ENCODE measurements around the gene ABO.
"Not testable (repeated sequence)": the region's sequence is repeated elsewhere in the genome, so short reads cannot be mapped to it uniquely, and the experiment has no call there.

ABO gene

DNA sequence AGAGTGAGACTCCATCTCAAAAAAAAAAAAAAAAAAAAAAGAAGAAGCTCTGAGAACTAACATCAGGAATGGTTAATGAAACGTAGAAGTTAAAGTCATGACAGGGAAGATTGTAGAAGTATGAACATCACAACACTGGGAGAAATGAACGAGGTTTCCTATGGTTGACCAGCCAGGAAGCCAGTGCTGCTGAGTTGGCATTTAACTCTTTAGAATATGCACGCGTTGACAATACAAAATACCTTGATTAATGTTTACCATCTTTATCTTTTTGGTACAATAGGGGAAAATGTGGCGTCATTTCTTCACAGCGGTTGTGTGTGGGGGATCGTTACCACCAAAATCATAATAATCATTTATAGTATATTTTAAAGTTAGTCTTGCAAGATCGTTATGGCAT is 32.0 kb downstream of the ABO start:
- no peak for DNase-seq (ENCODE audit: low read depth)

DNA sequence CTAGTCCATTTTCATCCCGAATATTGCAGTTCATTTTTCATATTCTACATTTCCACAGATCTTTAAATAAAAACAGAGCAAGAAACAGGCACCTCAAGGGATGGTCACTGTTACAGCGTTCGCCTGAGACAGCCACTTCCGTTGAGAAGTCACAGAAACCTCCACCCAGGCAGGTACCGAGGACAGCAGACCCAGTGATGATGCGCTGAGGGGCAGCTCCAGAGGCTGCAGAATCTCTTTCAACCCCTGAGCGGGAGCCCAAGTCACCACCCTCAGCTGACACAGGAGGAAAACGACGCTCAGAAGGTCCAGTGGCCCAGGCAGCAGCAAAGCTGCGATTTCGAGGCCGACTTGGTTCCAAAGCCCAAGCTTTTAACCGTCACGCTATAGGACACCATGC is 32.8 kb downstream of the ABO start:
- no peak for DNase-seq (ENCODE audit: low read depth)

DNA sequence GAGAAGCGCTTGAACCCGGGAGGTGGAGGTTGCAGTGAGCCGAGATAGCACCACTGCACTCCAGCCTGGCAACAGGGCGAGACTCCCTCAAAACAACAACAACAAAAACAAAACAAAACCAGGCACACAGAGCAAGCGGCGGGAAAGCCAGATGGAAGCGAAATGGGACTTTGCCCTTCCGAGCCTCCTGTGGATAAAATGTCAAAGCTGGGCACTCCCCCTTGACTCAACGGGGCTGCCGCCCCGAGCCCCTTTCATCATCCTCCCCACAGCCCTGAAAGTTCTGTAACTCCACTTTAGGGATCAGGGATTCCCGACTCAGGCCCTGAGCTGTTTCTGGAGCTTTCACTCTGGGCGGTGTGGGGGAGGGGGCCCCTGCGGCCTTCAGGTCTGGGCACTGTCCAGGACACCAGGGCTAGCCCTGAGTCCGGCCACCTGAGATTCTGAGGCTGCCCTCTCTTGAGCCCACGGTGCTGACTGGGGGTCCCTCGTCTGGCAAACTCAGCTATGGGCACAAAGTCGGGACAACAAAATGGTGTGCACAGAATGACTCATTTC is 35.4 kb downstream of the ABO start:
- DNase-seq (ENCODE audit: low read depth) = no peak

DNA sequence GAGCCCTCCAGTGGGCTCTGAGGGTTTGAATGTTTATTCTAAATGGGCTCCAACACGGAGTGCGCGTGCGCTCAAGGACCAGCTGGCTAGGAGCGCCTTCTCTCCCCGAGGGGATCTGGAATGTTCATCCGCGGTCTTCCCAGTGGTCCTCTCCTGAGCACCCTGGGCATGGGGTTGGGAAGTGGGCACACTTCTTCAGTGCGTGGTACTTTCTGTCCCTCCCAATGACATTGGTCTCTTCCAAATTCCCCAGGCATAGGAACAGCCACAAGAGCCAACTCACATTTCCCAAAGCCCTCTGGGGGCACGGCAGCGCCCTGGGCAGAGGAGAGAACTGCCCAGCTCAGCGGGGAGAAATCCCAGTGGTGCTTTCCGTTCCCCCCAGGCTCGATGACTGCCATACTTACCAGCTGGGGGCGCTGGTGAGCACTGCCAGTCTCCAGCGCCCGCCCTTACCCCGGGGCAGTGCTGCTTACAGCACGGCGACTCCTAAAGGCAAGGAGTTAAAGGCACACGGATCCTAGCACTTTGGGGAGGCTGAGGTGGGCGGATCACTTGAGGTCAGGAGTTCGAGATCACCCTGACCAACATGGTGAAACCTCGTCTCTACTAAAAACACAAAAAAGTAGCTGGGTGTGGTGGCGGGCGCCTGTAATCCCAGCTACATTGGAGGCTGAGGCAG is 36.0 kb downstream of the ABO start:
- peak; percentile 14 for DNase-seq (ENCODE audit: low read depth)

DNA sequence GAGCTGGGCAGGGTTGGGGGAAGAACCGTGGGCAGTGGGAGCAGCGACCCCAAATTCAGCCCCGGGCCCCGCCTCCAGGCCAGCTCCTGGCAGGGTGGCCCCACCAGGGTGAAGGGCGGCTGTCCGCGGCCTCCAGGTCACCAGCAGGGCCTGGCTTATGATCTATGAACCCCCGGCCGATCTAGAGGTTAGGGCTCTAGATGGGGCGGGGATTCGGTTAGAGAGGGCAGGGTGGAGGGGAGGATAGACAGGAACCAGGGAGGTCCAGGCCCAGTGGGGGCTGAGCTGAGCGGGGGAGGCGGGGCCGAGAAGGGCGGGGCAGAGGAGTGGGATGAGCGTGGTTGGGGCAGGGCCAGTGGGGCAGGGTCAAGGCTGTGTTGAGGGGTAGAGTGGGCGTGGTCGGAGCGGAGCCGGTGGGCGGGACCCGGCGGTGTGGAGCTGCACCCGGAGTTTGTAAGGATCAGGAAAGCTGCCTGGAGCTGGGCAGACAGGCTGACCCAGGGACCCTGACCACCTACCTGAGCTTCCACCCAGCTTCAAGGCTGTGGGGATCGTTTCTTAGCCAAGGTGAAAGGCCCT is 36.6 kb downstream of the ABO start:
- DNase-seq (ENCODE audit: low read depth) = no peak

DNA sequence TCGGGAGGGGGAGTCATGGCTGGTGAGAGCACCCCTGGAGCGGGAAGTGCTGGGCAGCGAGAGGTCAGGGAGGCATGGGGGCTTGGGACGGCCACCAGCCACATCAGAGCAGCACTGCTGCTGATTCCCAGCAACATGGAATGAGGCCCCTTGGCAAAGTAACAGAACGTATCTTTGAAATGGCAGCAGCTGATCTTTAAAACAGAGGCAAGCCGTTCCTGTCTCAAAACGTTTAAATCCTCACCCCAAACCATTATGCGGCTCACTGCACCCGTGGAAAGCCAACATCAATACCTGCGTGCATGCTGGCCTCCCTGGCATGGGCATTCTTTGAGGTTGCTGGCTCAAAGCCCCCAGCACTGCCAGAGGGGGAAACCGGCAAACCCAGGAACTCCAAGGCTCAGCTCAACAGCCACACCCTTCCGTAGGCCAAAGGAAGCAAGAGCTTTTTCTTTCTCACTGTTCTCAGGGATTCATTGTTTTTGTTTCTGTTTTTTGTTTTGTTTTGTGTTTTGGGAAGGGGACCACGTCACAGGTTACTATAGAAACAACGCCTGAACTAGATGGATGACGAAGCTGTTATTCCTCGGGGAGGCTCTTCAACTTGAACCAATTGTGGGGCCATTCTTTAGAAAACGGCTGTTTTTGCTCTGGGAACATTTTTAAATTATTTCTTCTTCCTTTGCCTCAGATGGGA is 37.8 kb downstream of the ABO start:
- DNase-seq (ENCODE audit: low read depth) = no peak

DNA sequence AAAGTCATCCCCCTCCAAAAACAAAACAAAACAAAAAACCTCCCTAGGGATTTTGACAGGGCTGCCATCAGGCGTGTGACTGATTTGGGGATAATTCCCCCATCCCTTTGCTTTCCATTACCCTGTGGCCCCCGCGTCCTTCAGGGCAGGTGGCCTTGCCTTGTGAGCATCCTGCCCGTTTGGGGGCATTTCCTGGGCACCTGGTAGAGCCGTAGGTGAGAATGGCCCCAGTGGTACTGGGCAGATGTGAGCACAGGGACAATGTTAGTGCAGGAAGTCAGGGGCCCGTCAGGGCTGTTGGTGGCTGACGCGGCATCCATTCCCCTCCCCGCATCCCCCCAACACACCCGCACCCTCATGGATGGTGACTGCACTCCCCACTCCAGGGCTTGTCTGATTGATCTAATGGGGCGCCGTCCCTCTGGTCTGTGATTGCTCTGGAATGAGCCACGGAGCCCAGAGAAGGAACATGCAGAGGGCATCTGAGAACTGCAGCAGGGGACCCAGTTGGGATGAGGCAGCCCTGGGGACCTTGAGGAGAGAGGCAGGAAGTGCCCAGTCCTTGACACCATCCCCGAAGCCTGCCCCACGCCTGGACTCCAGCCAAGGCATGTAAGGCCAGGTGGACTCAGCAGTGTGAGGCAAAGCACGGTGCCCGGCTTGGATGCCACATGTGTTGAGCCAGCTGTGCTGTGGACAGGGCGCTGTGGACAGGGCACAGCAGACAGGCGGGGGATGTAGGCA is 38.5 kb downstream of the ABO start:
- DNase-seq (ENCODE audit: low read depth) = not testable (repeated sequence)

DNA sequence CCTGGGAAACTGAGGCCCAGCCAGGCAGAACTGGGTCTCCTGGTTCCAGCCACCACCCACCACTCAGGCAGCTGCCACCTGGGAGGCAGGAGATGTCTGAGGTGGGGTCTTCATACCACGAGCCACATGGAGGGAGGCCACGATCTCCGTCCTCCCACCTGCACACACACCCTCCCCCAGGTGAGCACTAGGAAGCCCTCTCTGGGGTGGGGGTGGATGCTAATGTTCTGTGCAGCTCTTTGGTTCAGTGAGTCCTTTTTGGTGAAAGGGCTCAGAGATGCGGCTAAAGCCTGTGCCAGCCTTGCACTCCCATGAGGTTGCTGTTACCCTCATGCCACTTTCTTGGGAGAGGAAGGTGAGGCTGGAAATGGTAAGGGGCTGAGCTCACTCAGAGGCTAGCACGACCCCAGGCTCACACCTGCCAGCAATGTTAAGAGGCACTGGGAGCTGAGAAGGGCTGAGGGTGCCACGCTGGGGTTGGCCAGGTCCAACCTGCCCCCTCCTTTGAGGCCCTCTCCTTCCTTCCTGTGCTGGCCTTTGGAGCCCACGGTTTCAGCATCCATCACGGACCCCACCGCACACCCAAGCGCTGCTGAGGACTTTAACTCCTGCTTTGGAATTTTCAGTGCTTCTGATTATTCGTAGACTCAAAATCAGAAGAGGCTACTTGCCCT is 39.3 kb downstream of the ABO start:
- DNase-seq (ENCODE audit: low read depth) = no peak

DNA sequence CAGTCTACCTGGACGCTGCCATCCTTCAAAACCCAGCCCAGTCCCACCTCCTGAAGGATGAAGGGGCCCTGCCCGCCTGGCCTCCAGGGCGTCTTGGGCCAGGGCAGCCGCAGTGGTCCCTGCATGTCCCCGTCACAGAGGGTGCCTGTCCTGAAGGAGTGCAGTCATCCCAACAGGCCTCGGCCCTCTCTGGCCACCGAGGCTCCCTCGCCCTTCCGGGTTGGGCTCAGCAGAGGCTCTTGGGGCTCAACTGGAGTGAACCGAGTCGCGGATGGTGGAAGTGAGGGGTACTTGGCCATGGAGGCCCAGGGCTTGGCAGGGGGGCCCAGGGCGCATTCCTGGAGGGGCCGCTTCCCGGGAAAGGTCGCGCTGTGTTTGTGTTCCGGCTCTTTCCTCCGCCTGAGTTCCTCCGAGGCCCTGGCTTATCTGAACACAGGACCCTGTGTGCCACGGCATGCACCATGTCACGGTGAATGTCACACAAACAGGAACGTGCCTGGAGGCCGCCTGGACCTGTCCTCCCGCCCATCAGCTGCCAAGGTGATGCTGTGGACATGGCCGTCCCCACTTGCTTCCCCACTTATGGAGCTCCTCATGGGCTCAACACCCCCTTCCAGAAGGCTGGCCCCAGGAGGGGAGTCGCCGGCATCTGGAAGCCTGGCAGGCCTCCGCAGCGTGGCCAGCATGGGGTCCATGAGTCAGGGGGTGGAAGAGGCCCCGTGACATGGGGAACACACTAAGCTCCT is 40.3 kb downstream of the ABO start:
- DNase-seq (ENCODE audit: low read depth) = no peak

DNA sequence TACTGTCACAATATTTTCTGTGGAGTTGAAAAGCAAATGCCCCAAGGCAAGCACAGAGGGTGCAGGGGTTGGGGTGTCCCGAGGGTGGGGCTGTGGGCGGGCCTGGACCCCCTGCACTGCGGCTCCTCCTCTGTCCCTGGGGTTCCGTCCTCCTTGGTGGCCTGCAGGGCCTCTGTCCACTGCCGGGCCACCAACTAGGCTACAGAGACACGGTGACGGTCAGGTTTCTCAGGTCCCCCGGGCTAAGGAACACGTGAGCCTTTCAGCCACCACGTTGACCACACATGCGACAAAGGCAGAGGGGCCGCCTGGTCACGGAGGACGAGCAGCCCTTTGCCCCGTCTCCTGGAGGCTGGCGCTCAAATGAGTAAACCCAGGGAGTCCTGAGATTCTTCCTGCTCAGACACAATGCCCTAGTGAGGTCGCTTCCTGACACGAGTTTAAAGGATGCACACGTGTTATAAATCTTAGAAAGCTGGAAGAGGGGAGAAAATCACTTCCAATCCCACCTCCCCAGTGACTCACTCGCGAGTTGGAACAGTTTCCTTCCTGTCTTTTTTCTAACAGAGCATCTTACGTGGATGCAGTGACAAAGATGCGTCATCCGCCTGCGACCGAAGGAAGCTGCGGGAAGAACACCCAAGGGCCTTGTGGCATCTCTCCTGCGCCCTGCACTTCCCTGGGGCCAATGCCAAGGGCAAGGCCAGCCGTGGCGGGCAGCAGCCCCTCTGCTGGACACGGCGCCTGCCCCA is 41.1 kb downstream of the ABO start:
- DNase-seq (ENCODE audit: low read depth) = no peak

DNA sequence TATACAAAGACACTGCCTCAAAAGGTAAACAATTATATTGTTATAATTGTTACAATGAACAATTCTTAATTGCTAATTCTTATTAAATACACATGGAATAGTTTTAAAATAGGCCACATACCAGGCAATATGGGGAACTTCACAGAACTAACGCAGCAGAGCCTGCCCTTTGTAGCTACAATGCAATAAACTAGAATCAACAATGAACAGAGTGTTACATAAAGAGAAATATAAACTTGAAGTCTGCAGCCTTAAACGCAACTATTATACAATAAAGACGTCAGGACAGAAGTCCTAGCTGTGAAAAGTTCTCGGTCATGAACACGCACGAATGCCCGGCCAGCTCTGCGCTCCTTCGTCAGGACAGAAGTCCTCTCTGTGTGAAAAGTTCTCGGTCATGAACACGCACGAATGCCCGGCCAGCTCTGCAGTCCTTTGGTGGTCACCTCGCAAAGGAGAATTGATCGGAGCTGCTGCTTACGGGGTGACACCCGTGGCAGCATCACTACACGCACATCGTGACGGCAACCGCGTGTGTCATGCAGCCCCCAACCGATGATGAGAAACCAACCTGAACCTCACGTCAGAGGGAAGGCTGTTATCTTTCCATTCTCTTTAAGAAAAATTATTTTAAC is 43.0 kb downstream of the ABO start:
- not testable (repeated sequence) for DNase-seq (ENCODE audit: low read depth)

DNA sequence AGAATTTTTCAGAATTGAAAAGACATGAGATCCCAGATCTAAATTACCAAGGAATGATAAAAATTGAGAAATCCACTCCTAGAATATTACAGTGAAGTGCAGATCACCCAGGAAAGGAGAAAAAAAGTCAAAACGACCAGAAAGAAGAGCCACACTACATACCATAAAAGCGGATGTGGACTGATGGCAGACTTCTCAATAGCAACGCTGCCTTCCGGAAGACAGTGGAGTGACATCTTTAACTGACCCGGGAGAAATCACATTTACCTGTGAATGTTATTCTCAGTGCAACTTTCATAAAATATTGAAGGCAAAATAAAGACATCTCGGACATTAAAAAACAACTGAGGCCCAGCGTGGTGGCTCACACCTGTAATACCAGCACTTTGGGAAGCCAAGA is 44.5 kb downstream of the ABO start:
- not testable (repeated sequence) for DNase-seq (ENCODE audit: low read depth)

DNA sequence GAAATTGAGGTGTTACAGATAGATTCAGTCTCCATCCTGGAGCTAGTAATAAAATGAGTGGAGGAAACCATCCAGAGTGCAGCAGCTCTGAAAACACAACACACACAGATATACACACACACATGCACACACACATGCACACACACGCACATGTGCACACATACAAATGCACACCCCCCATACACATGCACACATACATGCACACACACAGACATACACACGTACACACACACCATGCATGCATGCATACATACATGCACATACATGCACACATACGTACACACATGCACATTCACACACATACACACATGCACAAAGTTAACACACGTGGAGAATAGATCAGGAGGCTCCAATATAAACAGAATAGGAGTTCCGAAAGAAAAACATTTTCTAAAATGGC is 44.9 kb downstream of the ABO start:
- DNase-seq (ENCODE audit: low read depth) = no peak

DNA sequence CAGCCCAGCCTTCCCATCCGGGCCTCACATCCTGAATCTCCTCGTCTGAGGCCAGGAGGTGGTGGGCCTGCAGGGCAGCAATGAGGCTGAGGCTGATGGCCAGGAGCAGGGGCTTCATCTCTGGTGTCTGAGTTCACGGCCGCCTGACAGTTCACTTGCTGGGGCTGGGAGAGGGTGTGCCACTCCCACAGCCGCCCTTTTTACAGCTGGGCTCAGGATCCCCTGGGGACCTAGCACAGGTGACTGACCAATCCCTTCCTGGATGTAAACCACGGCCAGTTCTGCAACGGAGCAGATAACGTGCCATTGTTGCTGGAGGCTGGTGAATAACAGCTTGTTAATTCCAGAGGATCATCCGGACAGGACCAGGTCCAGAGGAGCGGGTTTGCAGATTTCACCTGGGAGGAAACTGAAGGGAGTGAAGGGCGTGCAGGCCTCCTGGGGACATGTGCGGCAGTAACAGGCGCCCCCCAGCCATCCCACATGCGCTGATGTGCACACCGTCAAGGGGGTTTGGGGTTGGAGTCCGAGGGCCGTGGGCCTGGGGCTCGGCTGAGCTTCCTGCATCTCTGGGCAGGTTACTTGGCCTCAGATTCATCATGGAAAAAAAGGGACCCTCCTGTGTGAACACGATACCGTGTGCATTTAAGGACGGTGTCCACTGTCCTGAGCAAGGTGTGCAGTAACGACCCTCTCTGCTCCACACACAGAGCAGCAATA is 46.4 kb downstream of the ABO start:
- not testable (repeated sequence) for DNase-seq (ENCODE audit: low read depth)

DNA sequence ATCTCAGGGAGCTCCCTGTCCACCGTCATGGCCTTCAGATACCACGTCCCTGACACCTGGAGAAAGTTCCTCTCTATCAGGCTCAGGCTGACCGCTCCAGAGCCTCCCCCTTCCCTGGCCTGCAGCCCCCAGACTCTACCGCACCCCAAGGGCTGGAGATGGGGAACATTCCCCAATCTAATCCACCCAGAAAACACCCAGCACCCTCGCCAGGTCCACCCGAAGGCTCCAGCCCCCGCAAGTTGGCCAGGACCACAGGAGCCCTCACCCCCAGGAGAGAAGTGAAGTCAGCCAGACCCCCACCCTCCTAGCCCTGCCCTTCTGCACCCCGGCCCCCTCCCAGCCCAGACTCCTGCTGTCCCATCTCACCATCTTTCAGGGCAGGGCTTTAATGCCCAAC is 47.0 kb downstream of the ABO start:
- not testable (repeated sequence) for DNase-seq (ENCODE audit: low read depth)

DNA sequence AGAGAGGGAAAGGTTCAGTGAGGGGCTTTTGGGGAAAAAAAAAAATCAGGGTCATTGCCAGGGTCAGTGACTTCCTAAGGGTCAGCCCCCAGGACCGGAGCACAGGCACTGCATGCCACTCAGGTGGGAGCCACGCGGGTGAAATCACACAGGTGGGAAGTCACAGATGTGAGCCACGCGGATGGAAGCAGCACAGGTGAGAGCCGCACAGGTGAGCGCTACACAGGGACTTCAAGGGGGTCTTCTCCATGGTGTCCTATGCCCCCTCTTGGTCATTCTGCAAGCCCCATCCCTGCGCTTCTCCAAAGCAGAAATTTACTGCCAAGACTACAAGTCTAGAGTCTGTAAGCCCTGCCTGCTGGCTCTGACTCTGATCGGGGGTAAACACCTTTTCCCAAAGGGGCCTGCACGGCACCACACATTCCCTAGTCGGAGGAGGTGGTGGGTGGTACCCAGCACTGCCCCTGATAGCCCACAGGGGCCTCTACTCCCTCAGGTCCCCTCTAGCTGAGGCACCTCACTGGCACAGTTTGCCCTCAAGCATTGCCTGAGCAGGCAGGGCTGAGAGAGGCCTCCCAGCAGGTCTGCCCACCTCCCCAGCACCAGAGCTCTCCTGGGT is 47.6 kb downstream of the ABO start:
- no peak for DNase-seq (ENCODE audit: low read depth)

DNA sequence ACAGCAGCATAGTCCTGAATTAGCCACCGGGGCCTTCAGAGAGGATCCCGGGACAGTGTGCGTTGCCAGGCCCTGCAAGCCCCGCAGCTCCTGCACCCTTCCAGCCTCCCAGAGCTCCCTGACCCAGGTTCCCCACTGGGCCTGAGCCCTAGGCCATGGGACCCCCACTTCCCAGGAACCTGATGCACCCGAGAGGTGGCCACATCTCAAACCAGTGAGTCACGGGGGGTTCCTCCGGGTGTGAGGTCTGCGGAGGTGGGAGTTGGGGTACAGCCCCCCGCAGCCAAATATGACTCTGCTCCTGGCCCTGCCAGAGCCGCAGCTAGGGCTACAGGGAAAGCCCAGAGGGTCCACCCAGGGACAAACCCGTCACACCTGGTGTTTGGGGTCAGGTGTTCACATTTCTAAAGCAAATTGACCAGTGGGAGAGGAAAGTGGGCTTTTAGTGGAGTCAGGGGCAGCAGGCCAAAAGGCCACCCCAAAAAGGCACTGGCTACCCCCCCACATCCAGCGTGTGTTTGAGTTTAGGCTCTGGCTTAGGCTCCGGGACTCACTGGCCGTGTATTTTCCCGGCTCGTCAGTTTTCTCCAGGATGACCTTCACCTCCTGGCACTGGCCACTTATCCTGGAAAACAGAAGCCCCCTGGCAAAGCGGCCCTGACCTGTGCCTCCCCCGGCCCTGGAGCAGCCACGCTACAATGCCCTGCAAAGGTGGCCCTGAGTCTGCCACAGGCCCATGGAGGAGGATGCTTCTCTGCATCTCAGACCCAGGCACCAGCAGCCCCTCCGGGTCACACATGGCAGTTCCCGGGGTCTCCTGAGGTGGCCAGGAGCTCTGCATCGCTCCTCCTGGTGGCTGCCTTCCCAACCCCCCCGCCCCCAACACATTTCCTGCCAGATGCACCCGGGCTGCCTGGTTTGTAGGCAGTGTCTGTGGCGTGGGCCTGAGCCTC is 48.5 kb downstream of the ABO start:
- no peak for DNase-seq (ENCODE audit: low read depth)
